GM18499 (cell line): ENCODE data around the gene ARL8B.
A peak's percentile ranks its signal among the peaks of the same experiment; 100 is the strongest.
"Not testable (repeated sequence)": the region's sequence is repeated elsewhere in the genome, so short reads cannot be mapped to it uniquely, and the experiment has no call there.

ENCODE experiments used
- ATAC-seq: cut with Tn5 transposase; IDR thresholded peaks from one replicate; pipeline ENCODE4 v1.9.1; 2021; ENCODE audit warnings: moderate number of reproducible peaks; ENCODE audit not compliant: insufficient read depth, unreplicated experiment

ARL8B gene

GRCh38 chr3:5141760-5142159 is 19.7 kb downstream of the ARL8B start:
- no peak for ATAC-seq

DNA sequence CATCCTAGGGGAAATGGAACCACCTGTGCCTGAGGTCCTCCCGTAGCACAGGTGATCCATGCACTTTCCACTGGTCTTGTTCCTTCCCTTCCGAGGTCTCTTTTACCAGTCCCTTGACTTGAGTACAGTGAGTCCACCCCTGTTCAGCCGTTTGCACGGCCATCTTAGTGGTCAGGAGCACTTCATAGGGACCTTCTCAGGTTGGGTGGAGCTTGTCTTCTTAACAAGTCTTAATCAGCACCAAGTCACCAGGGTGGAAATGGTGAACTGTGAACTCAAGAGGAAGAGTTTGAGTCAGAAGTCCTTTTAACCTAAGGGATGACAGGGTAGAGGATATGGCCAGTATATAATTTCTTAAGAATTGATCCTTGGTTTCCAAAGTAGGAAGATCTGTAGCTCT is 21.4 kb downstream of the ARL8B start:
- no peak for ATAC-seq

DNA sequence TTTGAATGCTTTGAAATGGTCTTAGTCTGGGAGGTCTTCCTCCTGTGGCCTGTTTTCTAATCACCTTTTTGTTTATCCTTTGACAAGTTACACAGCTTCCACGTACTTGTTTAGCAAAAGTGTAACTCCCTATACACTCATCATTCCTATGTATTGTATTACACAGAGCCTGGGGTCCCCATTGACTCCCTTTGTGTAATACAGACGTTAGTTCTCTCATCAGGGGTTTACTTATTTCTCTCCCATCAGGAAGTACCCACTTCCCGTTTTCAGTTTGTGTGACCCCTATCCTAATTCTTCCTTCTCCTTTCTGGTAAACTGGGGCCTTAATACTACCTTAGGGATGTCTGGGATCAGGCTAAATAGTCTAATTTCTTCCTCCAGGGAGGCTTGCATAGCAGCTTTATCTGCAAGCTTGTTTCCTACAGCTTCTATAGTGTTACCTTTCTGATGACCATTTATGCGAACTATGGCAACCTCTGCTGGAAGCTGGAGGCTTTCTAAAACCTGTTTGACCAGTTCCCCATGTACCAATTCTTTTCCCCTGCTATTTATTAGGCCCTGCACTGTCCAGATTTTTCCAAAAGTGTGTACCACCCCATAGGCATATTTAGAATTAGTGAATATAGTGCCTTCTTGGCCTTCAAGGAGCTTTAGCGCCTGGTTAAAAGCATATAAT is 22.4 kb downstream of the ARL8B start:
- no peak for ATAC-seq

GRCh38 chr3:5145120-5145519 is 23.0 kb downstream of the ARL8B start:
- ATAC-seq: no peak

DNA sequence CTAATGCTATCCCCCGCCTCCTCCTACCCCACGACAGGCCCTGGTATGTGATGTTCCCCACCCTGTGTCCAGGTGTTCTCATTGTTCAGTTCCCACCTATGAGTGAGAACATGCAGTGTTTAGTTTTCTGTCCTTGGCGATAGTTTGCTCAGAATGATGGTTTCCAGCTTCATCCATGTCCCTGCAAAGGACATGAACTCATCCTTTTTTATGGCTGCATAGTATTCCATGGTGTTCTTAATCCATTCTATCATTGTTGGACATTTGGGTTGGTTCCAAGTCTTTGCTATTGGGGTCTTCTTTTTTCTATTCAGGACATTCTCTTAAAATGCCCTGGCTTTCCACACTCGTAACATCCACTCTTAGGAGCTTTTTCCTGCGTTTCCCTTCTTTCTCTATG is 25.1 kb downstream of the ARL8B start:
- ATAC-seq: not testable (repeated sequence)

DNA sequence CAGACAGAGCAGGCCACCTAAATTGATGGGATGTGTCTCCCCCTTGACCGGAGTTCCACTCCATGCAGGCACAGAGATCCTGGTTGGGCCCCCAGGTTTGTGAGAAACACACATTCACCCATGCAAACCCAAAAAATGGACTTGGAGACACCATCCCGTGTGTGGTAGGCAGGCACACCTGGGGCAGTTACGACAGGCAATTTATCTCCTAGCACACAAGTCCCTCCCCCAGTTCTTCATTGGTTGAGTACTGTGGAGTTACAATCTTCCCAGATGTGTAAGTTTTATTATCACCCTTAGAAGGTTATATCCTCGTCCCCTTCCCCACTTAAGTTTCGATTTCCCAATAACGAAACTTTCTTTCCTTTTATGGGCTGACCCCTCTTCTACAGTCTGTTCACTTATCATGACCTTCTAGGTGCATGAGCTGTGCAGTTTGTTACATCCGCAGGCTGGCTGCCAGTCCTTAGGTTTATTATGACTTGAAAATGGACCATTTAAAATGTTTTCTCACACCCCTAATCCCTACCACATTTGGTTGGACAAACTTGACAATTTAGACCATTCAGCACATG is 27.3 kb downstream of the ARL8B start:
- no peak for ATAC-seq

DNA sequence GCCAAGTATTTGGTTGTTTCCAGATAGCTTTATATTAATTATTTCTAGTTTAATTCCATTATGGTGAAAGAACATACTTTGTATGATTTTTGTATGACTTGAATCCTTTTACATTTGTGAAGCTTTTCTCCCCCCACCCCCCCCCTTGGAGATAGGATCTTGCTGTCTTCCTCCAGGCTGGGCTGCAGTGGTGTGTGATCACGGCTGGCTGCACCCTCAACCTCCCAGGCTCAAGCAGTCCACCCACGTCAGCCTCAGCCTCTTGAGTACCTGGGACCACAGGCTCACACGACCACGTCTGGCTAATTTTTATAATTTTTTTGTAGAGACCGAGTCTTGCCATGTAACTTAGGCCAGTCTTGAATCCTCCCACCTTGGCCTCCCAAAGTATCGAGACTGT is 29.5 kb downstream of the ARL8B start:
- ATAC-seq: no peak

DNA sequence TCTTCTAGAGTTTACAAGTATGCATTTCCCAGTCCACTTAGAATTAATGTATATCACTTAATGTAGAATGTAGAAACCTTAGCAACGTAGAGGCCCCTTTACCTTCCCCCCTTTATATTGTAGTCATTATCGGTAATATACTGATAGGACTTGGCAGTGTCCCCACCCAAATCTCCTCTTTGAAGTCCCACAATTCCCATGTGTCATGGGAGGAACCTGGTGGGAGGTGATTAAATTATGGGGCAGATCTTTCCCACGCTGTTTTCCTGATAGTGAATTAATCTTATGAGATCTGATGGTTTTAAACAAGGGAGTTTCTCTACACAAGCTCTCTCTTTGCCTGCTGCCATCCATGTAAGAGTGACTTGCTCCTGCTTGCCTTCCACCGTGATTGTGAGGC is 31.0 kb downstream of the ARL8B start:
- ATAC-seq: no peak

- ATAC-seq: no peak
These were observed 33.1 kb downstream of the ARL8B start for GRCh38 chr3:5155241-5155640.

GRCh38 chr3:5160321-5160720 is 38.2 kb downstream of the ARL8B start:
- ATAC-seq: no peak

DNA sequence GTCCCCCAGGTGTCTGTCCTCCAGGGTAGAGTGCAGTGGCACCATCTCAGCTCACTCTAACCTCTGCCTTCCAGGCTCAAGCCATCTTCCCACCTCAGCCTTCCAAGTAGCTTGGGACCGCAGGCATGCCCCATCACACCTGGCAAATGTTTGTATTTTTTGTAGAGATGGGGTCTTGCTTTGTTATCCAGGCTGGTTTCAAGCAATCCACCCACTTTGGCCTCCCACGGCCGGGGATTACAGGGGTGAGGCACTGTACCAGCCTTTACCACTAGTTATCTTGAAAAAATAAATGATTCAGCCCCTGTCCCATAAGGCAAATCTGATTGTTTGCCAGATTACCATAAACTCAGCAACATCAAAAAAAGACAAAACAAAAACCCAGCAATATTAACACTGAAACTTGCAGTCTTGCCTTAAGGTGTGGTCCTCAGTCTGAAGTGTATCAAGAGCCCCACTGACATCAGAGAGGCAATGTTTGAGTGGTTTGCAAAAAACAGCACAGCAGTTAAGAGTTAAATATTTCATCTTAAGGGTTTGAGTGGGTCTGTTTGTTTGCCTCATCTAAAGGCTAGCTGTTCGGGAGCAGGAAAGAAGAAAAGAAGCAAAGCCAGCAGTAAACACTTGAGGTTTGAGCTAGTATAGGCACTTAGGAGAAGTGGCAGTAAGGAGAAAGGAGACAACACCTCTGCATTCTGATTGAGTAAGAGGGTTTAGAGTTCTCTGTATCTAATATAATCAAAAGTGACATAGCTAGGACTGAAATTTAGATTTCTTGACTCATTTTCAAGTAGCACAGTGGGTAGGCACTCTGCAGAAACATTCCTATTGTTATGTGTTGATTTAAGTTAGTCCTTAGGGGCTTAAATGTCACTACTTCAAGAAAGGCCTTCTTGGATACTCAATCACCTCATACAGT is 39.1 kb downstream of the ARL8B start:
- no peak for ATAC-seq

DNA sequence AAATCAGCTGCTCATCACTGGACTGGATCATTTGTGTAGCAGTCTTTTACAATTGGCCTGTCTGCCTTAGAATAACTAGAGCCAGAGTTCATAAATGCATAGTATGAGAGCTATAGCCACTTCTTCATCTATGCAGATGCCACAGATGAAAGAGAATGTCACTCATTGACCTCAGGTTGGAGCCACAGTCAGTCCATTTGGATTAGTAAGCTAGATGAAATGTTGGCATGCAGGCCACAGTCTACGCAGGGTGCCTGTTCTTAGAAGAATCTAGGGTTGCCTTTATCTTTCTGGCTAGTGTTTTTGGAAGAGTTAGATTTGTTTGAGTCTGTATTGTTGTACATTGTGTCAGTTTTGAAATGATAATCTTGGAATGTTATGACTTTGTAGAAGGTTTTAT is 40.0 kb downstream of the ARL8B start:
- no peak for ATAC-seq

DNA sequence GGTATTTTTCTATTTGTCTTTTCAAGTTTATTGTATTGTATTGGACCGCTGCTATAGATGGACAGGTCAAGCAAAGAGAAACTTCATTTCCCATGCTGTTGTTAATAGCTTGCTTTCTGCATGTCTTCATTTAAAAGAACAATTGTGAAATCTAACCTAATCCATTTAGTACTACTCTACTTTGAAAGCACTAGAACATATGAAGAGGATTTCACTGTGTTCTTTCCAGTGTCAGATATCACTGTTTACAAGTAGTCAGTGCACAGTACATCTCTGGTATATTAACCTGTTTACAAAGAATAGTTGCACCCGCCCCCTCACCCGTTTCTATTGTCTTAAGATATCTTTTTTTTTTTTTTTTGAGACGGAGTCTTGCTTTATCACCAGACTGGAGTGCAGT is 43.6 kb downstream of the ARL8B start:
- no peak for ATAC-seq

- no peak for ATAC-seq
These were observed 44.8 kb downstream of the ARL8B start for GRCh38 chr3:5166846-5167245.

- no peak for ATAC-seq
These were observed 46.0 kb downstream of the ARL8B start for GRCh38 chr3:5168110-5168509.

DNA sequence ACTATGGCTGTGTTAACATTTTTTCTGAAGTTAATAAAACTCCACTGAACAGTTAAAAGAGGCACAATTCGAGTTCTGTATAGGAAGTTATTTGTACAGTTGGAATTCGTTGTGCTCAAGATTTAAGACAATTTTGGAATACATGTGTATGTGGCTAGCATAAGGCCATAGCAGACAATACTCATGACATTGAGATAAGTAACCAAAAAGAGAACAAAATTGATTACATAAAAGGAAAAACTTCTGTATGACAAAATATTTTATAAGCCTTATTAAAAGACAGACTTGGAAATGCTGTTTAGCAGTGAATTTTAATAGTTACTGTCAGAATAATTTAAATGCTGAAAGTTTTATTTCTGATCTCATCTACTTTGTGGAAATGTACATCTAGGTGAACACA is 47.7 kb downstream of the ARL8B start:
- no peak for ATAC-seq

- no peak for ATAC-seq
These were observed 48.9 kb downstream of the ARL8B start for GRCh38 chr3:5170975-5171374.

- ATAC-seq: no peak
These were observed 49.9 kb downstream of the ARL8B start for GRCh38 chr3:5172018-5172417.

DNA sequence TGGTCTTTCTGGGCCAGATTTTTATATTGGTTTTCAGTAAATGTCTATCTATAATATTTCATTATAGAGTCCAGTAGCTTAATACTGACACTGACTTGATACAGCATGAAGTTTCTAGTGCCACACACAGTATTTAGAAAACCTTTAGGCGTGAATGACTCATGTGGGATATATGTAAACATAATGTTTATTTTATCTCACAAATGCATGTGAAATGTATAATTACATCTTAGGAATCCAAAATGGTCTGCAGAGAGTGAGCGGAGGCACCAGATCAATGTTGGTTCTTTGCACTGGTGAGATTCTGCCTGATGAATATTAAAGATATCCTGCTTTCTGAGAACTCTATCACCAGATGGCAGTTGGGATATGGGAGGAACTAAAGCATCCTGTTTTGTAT is 56.9 kb downstream of the ARL8B start:
- ATAC-seq: not testable (repeated sequence)

- ATAC-seq: peak; percentile 62
These were observed 59.5 kb downstream of the ARL8B start for GRCh38 chr3:5181469-5182141.

GRCh38 chr3:5183714-5184113 is 61.6 kb downstream of the ARL8B start:
- ATAC-seq: not testable (repeated sequence)
